ENCODE data around the gene IDH1.

DNA sequence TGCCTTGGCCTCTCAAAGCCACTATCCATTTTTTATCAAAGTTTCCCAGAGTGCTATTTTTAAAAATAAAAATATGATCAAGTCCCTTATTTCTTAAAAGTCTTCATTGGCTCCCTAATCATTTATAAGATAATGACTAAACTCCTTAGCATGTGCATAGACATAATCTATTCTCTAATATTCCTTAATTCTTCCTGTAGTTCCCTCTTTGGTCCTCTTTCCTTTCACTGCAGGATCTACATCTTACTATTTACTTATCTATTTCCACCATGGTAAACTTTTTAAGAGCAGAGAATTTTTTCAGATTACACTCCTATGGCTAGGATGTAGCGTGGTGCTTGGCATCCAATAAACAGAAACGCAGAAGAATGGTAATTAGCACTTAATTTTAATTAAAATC, 19.0 kb downstream of the IDH1 start:
- TF ChIP-seq EP300 (IDR thresholded peaks at IDR 0.05): no peak
- TF ChIP-seq POLR2AphosphoS5 (IDR thresholded peaks at IDR 0.05): no peak
- TF ChIP-seq CTCF (IDR thresholded peaks at IDR 0.05): no peak

All from gastroesophageal sphincter (tissue), 3 donors.